Activated naive CD4-positive, alpha-beta T cell treated with anti-CD3 and anti-CD28 coated beads, Interleukin-2, amount 50 U/mL, for 24 hours (primary cell): ENCODE data around the gene LTBP1.

Experiments used
- H3K27ac Mint-ChIP-seq: one replicate; pipeline ENCODE4 v1.8.0; 2021; ENCODE audit warnings: mild to moderate bottlenecking, mixed read lengths
- H3K27me3 Mint-ChIP-seq: one replicate; pipeline ENCODE4 v1.8.0; 2021; ENCODE audit warnings: mixed read lengths
- H3K36me3 Mint-ChIP-seq: one replicate; pipeline ENCODE4 v1.8.0; 2021; ENCODE audit warnings: mixed read lengths
- H3K4me1 Mint-ChIP-seq: one replicate; pipeline ENCODE4 v1.8.0; 2021; ENCODE audit warnings: mixed read lengths
- H3K4me3 Mint-ChIP-seq: one replicate; pipeline ENCODE4 v1.8.0; 2021; ENCODE audit warnings: mild to moderate bottlenecking, mixed read lengths
- H3K9me3 Mint-ChIP-seq: one replicate; pipeline ENCODE4 v1.8.0; 2021; ENCODE audit warnings: mixed read lengths

LTBP1 gene

DNA sequence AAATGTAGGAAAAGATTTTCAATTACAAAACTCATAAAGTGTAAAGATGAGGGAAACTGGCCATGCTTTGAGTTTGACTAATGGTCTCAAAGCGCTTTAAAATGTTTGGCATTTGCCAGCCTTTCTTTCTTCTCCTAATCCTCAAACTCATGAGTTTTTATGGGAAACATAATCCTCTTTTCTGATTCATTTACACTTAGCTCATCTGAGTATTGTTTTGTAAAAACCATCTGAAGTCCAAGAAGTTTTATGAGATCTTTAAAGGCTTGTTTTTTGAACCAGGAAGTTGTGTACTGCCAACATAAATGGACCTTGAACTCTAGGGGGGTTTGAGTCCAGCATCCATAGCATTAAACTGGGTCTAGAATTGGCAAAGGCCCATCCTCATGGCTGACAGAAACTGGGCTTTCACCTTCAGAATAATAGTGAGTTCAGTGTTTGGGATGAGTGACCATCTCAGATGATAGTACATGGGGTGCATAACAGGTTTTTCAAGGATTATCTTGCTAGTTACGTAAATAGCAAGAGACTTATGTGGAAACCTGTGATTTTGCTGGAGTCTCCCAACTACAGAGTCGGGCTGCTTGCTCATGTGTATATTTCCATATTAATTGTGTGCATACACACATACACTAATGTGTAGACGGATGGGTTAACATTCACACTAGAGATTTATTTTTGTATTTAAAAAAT lies 3.8 kb upstream of the LTBP1 start:
- H3K4me3 Mint-ChIP-seq = no peak overlapping the region
- peaks cover 13% of the 10 kb centered on the region for H3K27me3 Mint-ChIP-seq
- no peaks in the 10 kb centered on the region for H3K36me3 Mint-ChIP-seq
- H3K9me3 Mint-ChIP-seq = no peaks in the 10 kb centered on the region
- H3K4me1 Mint-ChIP-seq = peaks cover under 1% of the 10 kb centered on the region
- H3K27ac Mint-ChIP-seq = no peak overlapping the region

DNA sequence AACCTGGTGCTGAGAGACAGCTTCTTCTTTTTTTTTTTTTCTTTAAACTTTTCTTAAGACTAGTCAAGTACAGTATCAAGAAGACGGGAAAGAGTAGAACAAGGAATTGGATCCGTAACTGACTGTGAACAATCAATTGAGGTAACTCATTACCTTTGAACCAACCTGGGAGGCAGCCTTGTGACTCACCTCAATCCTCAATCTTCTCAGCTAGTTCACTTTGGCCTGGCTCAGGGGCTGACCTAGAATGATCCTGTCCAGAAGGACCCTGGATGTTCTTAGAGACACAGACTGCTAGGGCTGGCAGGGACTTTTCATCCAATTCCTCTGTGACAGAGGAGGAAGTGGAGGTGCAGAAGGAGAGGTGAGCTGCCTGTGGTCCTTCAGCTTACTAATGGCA lies 1.5 kb upstream of the LTBP1 start:
- Mint-ChIP-seq H3K9me3 (no peaks in the 10 kb centered on the region), H3K4me1 (peaks cover 5% of the 10 kb centered on the region), H3K27me3 (peaks cover 20% of the 10 kb centered on the region), H3K27ac (no peak overlapping the region), H3K4me3 (no peak overlapping the region), H3K36me3 (no peaks in the 10 kb centered on the region)

DNA sequence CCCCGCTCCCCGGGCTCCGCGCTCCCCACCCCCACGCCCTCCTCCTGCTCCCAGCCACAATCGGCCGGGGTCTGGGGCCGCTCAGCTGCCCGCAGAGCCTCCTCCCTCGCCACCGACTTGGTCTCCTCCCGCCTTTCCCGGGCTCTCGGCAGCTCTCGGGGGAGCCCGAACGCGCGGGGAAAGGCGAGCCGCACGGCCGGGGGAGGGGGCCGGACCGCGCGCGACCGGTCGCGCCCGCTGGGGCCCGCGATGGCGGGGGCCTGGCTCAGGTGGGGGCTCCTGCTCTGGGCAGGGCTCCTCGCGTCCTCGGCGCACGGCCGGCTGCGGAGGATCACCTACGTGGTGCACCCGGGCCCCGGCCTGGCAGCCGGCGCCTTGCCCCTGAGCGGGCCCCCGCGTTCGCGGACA lies 327 bp downstream of the LTBP1 start:
- Mint-ChIP-seq H3K9me3 (no peaks in the 10 kb centered on the region), H3K4me3 (no peak overlapping the region), H3K4me1 (peaks cover 5% of the 10 kb centered on the region), H3K36me3 (no peaks in the 10 kb centered on the region), H3K27ac (no peak overlapping the region), H3K27me3 (peaks cover 20% of the 10 kb centered on the region)

DNA sequence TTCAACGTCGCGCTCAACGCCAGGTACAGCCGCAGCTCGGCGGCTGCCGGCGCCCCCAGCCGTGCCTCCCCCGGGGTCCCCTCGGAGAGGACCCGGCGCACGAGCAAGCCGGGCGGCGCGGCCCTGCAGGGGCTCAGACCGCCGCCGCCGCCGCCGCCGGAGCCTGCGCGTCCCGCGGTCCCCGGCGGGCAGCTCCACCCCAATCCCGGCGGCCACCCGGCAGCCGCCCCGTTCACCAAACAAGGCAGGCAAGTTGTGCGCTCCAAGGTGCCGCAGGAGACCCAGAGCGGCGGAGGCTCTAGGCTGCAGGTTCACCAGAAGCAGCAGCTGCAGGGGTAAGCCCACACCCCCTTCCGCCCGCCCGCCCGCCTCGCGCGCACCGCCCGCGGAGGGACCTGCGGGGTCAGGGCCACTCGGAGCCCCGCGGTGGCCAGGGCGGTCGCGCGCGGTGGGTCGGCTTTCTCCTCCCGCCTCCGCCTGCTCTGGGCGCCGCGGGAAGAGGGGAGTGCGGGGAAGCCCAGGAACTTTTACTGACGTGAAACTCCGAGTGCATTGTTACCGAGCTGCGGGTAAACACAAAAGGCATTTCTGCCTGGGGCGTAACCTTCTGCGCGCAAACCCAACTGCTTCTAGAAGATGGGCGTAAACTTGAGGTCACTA lies 861 bp downstream of the LTBP1 start:
- H3K27ac Mint-ChIP-seq = no peak overlapping the region
- no peaks in the 10 kb centered on the region for H3K36me3 Mint-ChIP-seq
- H3K27me3 Mint-ChIP-seq = peaks cover 22% of the 10 kb centered on the region
- no peaks in the 10 kb centered on the region for H3K9me3 Mint-ChIP-seq
- peaks cover 5% of the 10 kb centered on the region for H3K4me1 Mint-ChIP-seq
- H3K4me3 Mint-ChIP-seq = peak overlapping the region; percentile 77

DNA sequence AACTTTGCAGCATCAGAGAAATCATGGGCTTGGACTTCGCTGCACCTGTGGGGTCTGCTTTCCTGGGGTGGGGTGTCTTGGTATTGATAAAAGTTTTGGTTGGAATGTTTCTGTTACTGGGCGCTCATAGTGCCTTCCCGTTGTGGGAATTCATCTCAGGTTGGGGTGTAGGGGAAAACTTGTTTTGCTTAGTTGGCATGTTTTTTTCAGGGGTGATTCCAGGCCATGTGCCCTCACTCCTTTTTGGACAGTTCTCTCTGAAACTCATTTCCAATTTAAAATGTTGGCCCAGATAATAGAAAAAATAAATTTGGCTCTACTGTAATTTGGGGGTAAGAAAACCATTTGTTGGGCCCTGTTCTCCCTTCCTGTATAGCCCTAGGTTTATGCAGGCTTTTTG lies 1.5 kb downstream of the LTBP1 start:
- no peaks in the 10 kb centered on the region for H3K36me3 Mint-ChIP-seq
- peaks cover 19% of the 10 kb centered on the region for H3K27me3 Mint-ChIP-seq
- no peaks in the 10 kb centered on the region for H3K9me3 Mint-ChIP-seq

DNA sequence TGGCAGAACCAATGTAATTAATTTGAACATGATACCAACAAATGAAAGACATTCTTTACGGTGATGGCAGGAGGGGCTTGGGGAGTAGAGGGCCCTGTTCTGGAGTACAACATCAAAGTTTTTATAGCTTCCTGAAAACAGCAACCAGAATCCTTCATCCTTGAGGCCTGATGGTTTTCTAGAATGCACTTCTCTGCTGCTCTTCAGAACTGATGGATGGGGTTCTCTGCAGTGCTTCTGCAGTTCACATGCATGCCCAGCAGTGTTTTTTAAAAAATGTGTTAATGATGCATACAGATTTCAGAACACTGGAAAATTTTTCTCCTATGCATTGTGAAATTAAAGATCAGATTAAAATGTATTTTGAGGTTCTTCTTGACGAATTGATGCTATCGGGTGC lies 2.5 kb downstream of the LTBP1 start:
- Mint-ChIP-seq H3K36me3 (no peaks in the 10 kb centered on the region), H3K4me1 (peaks cover 5% of the 10 kb centered on the region), H3K27ac (no peak overlapping the region), H3K4me3 (no peak overlapping the region), H3K9me3 (no peaks in the 10 kb centered on the region), H3K27me3 (peaks cover 19% of the 10 kb centered on the region)

More for the DNA sequence above, 1.5 kb downstream of the LTBP1 start:
- H3K4me3 Mint-ChIP-seq = peak overlapping the region; percentile 77
- H3K4me1 Mint-ChIP-seq = peaks cover 5% of the 10 kb centered on the region
- H3K27ac Mint-ChIP-seq = no peak overlapping the region

DNA sequence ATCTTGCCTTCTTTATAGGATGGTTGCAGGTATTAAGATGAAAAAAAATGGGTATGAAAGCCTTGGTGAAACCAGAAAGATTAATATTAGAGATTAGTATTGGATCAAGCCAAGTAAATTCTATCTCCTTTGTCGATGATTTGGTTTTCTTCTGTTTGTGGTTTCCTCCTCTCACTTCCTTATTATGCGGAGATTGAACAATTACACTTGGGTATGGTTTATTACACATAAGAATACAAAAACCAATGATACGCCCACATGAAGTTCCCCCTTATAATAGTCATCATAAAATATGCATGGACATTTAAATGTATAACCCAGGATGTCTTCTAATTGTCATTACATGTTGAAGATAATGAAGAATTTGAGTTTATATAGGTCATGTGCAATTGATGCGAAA lies 4.9 kb downstream of the LTBP1 start:
- Mint-ChIP-seq H3K4me3 (no peak overlapping the region), H3K4me1 (peaks cover 5% of the 10 kb centered on the region), H3K27me3 (peaks cover 14% of the 10 kb centered on the region), H3K36me3 (no peaks in the 10 kb centered on the region), H3K27ac (no peak overlapping the region), H3K9me3 (no peaks in the 10 kb centered on the region)

DNA sequence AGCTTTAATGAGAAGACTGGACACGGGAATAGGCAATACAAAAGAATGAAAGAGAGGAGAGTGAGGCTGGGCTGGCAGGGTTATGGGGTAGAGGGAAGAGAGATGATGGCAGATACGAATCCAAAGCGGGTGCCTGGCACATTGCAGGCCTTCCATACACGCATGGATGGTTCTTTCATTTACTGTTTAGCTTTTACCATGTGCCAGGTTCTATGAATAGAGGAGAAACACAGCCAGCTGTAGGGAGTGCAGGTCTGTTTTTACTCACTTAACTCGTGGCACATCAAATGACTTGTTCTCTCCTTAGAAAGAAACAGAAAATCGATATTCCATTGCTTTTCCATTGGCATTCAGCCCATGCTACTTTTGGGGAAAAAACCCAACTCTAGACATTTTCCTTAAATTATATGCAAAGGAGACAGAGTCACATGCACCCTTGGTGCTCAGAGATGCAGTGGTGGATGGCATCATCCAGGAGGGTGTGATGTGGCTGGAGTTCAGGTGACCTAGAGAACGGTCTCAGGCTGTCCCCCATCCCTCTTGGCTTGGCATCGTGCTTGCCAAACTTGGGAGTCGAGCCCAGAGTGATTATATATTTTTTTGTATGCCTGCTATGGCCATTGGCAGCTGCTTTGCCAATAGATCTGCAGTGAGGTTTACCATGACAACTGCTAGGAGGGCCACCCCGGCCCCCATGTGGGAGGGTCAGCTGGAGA lies 6.2 kb downstream of the LTBP1 start:
- H3K4me1 Mint-ChIP-seq = peaks cover 5% of the 10 kb centered on the region
- H3K27me3 Mint-ChIP-seq = peaks cover 16% of the 10 kb centered on the region
- H3K27ac Mint-ChIP-seq = no peak overlapping the region
- H3K9me3 Mint-ChIP-seq = no peaks in the 10 kb centered on the region
- no peaks in the 10 kb centered on the region for H3K36me3 Mint-ChIP-seq
- H3K4me3 Mint-ChIP-seq = no peak overlapping the region

DNA sequence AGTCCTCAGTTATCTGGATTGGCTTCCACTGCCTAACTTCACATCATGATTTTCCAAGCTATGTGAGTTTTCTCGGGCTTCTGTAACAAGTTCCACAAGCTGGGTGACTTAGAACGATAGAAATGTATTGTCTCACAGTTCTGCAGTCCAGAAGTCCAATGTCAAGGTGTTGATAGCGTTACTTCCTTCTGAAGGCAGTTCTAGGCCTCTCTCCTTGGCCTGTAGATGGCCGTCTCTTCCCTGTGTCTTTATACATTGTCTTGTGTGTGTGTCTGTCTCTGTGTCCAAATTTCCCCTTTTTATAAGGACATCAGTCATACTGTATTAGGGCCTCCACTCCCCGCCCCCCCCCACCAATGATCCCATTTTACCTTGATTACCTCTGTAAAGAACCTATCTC lies 7.5 kb downstream of the LTBP1 start:
- H3K4me1 Mint-ChIP-seq = no peaks in the 10 kb centered on the region
- H3K4me3 Mint-ChIP-seq = no peak overlapping the region
- no peaks in the 10 kb centered on the region for H3K9me3 Mint-ChIP-seq
- no peaks in the 10 kb centered on the region for H3K36me3 Mint-ChIP-seq
- peaks cover 7% of the 10 kb centered on the region for H3K27me3 Mint-ChIP-seq
- no peak overlapping the region for H3K27ac Mint-ChIP-seq

DNA sequence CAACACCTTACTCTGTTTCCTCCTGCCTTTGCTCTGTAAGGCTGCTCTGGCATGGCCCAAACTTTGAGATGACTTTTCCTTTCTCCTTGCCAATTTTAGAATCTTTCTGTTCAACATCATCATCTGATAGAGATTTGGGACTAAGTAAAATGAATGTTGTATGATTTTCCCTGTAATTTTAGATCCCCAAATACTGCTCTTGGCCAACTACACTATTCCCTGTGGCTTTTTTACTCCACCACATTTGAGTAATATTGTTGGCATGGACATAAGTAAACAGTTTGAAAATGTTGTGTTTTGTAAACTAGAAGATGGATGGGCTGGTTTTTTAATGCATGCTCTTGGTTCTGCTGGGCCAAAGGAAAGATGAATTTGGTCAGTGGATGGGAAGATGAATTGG lies 12.1 kb downstream of the LTBP1 start:
- no peaks in the 10 kb centered on the region for H3K4me1 Mint-ChIP-seq
- H3K36me3 Mint-ChIP-seq = no peaks in the 10 kb centered on the region
- H3K4me3 Mint-ChIP-seq = no peak overlapping the region
- no peak overlapping the region for H3K27ac Mint-ChIP-seq
- H3K27me3 Mint-ChIP-seq = peaks cover 8% of the 10 kb centered on the region
- no peaks in the 10 kb centered on the region for H3K9me3 Mint-ChIP-seq

DNA sequence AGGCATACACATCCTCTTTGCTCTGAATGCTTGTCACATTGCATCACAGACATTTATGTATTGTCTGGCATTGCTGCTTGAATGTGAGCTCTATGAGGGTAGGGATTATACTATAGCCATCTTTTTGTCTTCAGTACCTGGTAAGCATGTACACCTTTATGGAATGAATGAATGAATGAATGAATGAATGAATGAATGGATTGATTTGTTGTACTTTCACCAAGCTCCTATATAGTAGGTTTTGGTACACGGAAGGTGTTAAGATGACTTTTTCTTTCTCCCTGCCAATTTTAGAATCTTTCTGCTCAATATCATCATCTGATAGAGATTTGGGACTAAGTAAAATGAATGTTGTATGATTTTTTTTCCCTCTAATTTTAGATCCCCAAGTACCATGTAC lies 13.5 kb downstream of the LTBP1 start:
- H3K27ac Mint-ChIP-seq = no peak overlapping the region
- H3K27me3 Mint-ChIP-seq = peaks cover 5% of the 10 kb centered on the region
- H3K4me1 Mint-ChIP-seq = no peaks in the 10 kb centered on the region
- no peaks in the 10 kb centered on the region for H3K36me3 Mint-ChIP-seq
- no peaks in the 10 kb centered on the region for H3K9me3 Mint-ChIP-seq
- H3K4me3 Mint-ChIP-seq = no peak overlapping the region

DNA sequence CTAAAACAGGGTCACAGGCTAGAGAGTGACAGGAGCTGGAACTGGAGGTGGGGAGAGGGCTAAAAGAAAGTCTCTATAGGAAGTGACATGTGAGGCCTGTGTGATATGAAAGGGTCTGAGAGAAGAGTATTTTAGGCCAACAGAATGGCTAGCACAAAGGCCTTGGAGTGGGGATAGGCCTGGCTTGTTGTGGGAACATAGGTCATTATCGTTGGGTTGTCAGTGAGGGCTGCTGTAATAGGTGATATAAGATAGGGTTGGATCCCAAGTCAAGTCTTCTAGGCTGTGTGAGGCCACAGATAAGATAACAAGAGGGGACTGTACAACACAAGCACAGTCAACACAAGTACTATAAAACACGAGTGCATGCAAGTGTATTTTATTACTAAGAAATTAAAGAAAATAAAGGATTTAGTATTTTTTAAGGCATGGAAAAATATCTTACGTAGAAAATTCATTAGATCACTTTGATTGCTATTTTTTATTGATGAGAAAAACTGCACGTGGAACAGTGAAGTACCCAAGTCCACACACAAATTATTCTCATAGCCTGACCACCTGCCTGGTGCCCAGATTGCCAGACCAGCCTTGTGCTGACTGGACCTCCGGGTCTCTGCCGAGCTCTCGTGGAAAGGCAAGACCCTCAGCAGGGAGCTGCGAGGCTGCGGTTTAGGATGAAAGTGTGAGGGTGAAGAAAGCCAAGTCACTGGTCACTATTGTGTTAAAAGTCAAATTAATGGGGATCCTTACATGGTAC lies 14.1 kb downstream of the LTBP1 start:
- Mint-ChIP-seq H3K4me3 (no peak overlapping the region), H3K4me1 (no peaks in the 10 kb centered on the region), H3K27me3 (peaks cover 5% of the 10 kb centered on the region), H3K27ac (no peak overlapping the region), H3K36me3 (no peaks in the 10 kb centered on the region), H3K9me3 (no peaks in the 10 kb centered on the region)

DNA sequence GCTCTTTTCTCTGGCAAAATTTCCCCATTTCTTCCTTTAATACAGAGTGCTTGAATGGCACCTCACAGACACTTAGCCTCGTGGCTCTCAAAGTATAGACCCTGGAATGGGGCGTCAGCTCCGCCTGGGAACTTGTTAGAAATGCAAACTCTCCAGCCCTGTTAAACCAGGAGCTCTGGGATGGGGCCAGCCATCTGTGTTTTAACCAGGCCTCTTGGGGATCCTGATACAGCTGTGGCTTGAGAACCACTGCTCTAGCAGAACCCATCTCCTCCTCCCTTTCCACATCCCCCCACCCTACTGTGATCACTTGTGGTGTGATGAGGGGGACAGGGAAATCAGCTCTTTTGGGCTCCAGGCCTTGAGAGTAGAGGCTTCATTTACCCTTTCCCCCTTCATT lies 15.9 kb downstream of the LTBP1 start:
- Mint-ChIP-seq H3K36me3 (no peaks in the 10 kb centered on the region), H3K27me3 (peaks cover 6% of the 10 kb centered on the region), H3K9me3 (no peaks in the 10 kb centered on the region), H3K4me3 (no peak overlapping the region), H3K4me1 (no peaks in the 10 kb centered on the region), H3K27ac (no peak overlapping the region)

DNA sequence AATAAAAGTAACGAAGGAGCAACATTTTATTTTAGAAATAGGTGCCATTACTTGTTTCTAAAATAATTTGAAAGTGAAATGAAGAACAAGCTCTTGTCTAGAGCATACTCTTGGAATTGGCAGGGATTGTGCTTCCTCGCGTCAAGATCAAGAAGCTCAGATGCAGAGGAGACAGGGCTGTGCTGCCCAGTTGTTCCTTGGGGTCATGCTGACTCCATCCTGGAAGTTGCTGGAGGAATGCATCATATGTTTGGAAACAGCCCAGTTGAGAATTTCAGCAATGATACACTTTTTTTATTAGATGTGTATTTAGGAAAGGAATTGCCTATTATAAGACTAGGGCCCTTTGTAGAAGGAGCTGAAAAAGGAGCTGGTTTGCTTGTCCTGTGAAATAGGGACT lies 17.2 kb downstream of the LTBP1 start:
- H3K4me3 Mint-ChIP-seq = no peak overlapping the region
- peaks cover 6% of the 10 kb centered on the region for H3K27me3 Mint-ChIP-seq
- H3K9me3 Mint-ChIP-seq = no peaks in the 10 kb centered on the region
- no peak overlapping the region for H3K27ac Mint-ChIP-seq
- H3K4me1 Mint-ChIP-seq = no peaks in the 10 kb centered on the region
- H3K36me3 Mint-ChIP-seq = no peaks in the 10 kb centered on the region

DNA sequence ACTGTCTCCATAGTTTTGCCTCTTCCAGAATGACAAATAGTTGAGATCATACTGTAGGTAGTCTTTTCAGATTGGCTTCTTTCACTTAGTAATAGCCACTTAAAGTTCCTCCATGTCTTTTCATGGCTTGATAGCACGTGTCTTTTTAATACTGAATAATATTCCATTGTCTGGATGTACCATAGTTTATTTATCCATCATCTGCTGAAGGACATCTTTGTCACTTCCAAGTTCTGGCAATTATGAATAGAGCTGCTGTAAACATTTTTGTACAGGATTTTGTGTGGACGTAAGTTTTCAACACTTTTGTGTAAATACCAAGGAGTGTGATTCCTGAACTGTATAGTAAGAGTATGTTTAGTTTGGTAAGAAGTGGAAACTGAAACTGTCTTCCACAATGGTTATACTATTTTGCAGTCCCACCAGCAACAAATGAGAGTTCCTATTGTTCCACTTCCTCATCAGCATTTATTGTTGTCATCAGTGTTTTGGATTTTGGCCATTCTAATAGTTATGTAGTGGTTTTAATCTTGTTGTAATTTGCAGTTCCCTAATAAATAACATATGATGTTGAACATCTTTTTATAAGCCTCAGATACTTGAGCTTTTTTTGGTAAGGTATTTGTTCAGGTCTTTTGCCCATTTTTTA lies 18.9 kb downstream of the LTBP1 start:
- Mint-ChIP-seq H3K4me3 (no peak overlapping the region), H3K36me3 (no peaks in the 10 kb centered on the region), H3K4me1 (no peaks in the 10 kb centered on the region), H3K9me3 (peaks cover 7% of the 10 kb centered on the region), H3K27ac (no peak overlapping the region), H3K27me3 (peaks cover 3% of the 10 kb centered on the region)
